Prostate gland (tissue), 2 donors: Measurements from ENCODE around the gene S100A6.

Source experiments
- POLR2A ChIP-seq: fragments of 450-650 bp; IDR thresholded peaks from one replicate; pipeline ENCODE4 v1.6.1; 2016; ENCODE audit warnings: antibody characterized with exemption, mild to moderate bottlenecking
- POLR2AphosphoS5 ChIP-seq: sonication (generic); formaldehyde crosslinking; IDR thresholded peaks from one replicate; pipeline ENCODE4 v1.6.1; 2017; ENCODE audit warnings: antibody characterized with exemption
- TF ChIP-seq, protein P1 (sequence below), 4 experiments: fragments of 200-600 bp in 2 of 4; fragments of 450-650 bp in 2 of 4; sonication (generic) in 2 of 4; IDR thresholded peaks; 1 replicate in 3 of 4; 2 replicates in 1 of 4; pipeline ENCODE4 v1.5.1; 2016 to 2019; ENCODE audit warnings: antibody characterized with exemption in 4 of 4, mild to moderate bottlenecking in 2 of 4, moderate library complexity in 2 of 4

DNA sequence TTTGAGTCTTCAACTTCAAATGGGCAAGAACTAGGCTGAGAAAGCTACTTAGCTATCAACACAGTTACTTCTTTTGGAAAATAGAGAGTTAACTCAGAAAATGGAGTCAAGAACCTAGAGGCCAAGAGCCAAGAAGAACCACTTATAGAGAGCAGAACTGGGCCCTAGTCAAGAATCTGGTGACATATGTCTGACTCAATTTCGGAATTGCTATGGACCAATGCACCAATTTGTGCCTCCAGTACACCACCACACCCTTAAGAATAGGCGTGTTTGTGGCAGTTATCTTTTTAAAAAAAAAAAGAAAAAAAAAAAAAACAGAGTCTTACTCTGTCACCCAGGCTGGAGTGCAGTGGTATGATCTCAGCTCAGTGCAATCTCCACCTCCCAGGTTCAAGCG, 22.1 kb upstream of the S100A6 start:
- TF ChIP-seq, protein P1, sequence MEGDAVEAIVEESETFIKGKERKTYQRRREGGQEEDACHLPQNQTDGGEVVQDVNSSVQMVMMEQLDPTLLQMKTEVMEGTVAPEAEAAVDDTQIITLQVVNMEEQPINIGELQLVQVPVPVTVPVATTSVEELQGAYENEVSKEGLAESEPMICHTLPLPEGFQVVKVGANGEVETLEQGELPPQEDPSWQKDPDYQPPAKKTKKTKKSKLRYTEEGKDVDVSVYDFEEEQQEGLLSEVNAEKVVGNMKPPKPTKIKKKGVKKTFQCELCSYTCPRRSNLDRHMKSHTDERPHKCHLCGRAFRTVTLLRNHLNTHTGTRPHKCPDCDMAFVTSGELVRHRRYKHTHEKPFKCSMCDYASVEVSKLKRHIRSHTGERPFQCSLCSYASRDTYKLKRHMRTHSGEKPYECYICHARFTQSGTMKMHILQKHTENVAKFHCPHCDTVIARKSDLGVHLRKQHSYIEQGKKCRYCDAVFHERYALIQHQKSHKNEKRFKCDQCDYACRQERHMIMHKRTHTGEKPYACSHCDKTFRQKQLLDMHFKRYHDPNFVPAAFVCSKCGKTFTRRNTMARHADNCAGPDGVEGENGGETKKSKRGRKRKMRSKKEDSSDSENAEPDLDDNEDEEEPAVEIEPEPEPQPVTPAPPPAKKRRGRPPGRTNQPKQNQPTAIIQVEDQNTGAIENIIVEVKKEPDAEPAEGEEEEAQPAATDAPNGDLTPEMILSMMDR (IDR thresholded peaks at IDR 0.05) = no peak
- no peak for TF ChIP-seq POLR2A
- TF ChIP-seq POLR2AphosphoS5 = no peak
